ENCODE results near the gene RNF138.

RNF138 gene

DNA sequence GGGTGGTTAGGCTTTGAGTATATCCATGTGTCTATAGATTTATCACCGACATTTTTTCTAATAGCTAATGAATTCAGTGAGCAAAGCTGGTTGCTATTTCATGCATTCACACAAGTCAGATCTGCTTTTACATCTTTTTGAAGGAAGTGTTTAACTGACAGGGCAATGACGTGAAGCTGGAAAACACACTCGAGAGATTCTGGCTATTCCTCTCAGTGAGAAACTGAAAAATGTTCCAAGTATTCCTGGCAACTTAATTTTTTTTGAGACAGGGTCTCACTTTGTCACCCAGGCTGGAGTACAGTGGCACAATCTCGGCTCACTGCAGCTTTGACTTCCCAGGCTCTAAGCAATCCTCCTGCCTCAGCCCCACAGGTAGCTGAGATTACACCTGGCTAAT, 21.2 kb downstream of the RNF138 start:
- H3K36me3 ChIP-seq (ENCODE audit: insufficient read depth, low read length), result peaks cover 70% of the 10 kb centered on the region; the same call in 1 of the 2 replicates
- H3K4me3 ChIP-seq (ENCODE audit: low read length, poor library complexity, severe bottlenecking), result no peak overlapping the region
- H3K4me1 ChIP-seq (ENCODE audit: insufficient read depth, low read length, poor library complexity, severe bottlenecking), result no peaks in the 10 kb centered on the region
- H4K20me1 ChIP-seq (ENCODE audit: insufficient read depth, low read length, poor library complexity, severe bottlenecking), result peaks cover 79% of the 10 kb centered on the region
- H3K9ac ChIP-seq (ENCODE audit: low read depth, low read length, poor library complexity, severe bottlenecking), result no peak overlapping the region
- no peaks in the 10 kb centered on the region for H3K27me3 ChIP-seq (ENCODE audit: insufficient read depth, low read length, poor library complexity, severe bottlenecking)
- no peaks in the 10 kb centered on the region for H3K9me3 ChIP-seq (ENCODE audit: insufficient read depth, low read depth, low read length)
- no peaks in the 10 kb centered on the region for H3K9me2 ChIP-seq (replicated peaks; ENCODE audit: low read depth, low read length)
- no peak overlapping the region for H2AFZ ChIP-seq (ENCODE audit: low read length)
- peaks cover 95% of the 10 kb centered on the region for H3K79me2 ChIP-seq (ENCODE audit: insufficient read depth, low read length)
- no peak for TF ChIP-seq EZH2phosphoT487 (IDR thresholded peaks at IDR 0.05; ENCODE audit: borderline replicate concordance)
- no peak for TF ChIP-seq CTCF (conservative IDR thresholded peaks at IDR 0.05; ENCODE audit: low read length)
- no peaks in the 10 kb centered on the region for H3F3A ChIP-seq (ENCODE audit: low read depth)
- no peak overlapping the region for H3K4me2 ChIP-seq (ENCODE audit: low read depth, low read length, poor library complexity, severe bottlenecking)

DNA sequence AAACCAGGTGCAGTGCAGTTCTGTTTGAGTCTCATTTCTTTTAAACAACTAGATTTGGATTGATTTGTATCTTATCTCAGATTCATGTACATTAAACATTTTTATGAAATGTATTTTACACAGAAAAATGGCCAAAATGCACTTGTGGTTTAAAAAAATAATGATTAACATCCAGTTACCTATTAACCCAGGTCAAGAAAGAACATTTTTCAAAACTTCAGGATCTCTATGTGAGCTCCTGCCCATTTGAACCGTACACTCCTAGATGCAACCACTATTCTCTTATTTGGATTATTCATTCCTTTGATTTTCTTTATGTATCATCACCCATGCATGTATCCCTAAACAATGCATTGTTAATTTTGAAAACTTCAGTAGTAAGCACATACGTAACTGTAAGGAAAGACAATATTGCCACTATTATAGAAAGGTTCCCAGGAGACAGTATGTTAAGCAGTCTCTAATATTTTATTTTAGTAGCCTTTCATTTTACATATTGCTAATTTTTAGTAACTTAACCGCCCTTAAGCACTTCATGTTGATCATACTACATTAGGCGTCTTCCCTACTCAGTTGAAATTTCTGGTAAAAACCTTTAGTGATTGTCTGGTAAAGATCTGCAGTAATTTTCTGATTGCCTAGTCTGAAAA, 22.7 kb downstream of the RNF138 start:
- H3K4me1 ChIP-seq (ENCODE audit: insufficient read depth, low read length, poor library complexity, severe bottlenecking), result no peaks in the 10 kb centered on the region
- H4K20me1 ChIP-seq (ENCODE audit: insufficient read depth, low read length, poor library complexity, severe bottlenecking), result peaks cover 65% of the 10 kb centered on the region
- H3K27me3 ChIP-seq (ENCODE audit: insufficient read depth, low read length, poor library complexity, severe bottlenecking), result no peaks in the 10 kb centered on the region
- H3K9me2 ChIP-seq (replicated peaks; ENCODE audit: low read depth, low read length), result no peaks in the 10 kb centered on the region
- H3K4me2 ChIP-seq (ENCODE audit: low read depth, low read length, poor library complexity, severe bottlenecking), result no peak overlapping the region
- no peaks in the 10 kb centered on the region for H3K9me3 ChIP-seq (ENCODE audit: insufficient read depth, low read depth, low read length)
- H3K9ac ChIP-seq (ENCODE audit: low read depth, low read length, poor library complexity, severe bottlenecking), result no peak overlapping the region
- H3K79me2 ChIP-seq (ENCODE audit: insufficient read depth, low read length), result peaks cover 92% of the 10 kb centered on the region
- H3K36me3 ChIP-seq (ENCODE audit: insufficient read depth, low read length), result peaks cover 78% of the 10 kb centered on the region; the same call in 1 of the 2 replicates
- H2AFZ ChIP-seq (ENCODE audit: low read length), result no peak overlapping the region
- H3F3A ChIP-seq (ENCODE audit: low read depth), result no peaks in the 10 kb centered on the region
- no peak overlapping the region for H3K4me3 ChIP-seq (ENCODE audit: low read length, poor library complexity, severe bottlenecking)
- TF ChIP-seq EZH2phosphoT487 (IDR thresholded peaks at IDR 0.05; ENCODE audit: borderline replicate concordance) (no peak), CTCF (conservative IDR thresholded peaks at IDR 0.05; ENCODE audit: low read length) (no peak)

GRCh38 chr18:32122039-32122438, 30.4 kb downstream of the RNF138 start:
- Histone ChIP-seq H3K36me3 (ENCODE audit: insufficient read depth, low read length) (peaks cover 88% of the 10 kb centered on the region; the same call in 1 of the 2 replicates), H3K79me2 (ENCODE audit: insufficient read depth, low read length) (peaks cover 41% of the 10 kb centered on the region; the same call in 1 of the 2 replicates), H3F3A (ENCODE audit: low read depth) (no peaks in the 10 kb centered on the region), H2AFZ (ENCODE audit: low read length) (no peak overlapping the region), H3K9me2 (replicated peaks; ENCODE audit: low read depth, low read length) (no peaks in the 10 kb centered on the region), H3K9me3 (ENCODE audit: insufficient read depth, low read depth, low read length) (no peaks in the 10 kb centered on the region), H3K27me3 (ENCODE audit: insufficient read depth, low read length, poor library complexity, severe bottlenecking) (no peaks in the 10 kb centered on the region), H3K4me1 (ENCODE audit: insufficient read depth, low read length, poor library complexity, severe bottlenecking) (no peaks in the 10 kb centered on the region), H3K9ac (ENCODE audit: low read depth, low read length, poor library complexity, severe bottlenecking) (no peak overlapping the region), H3K4me3 (ENCODE audit: low read length, poor library complexity, severe bottlenecking) (no peak overlapping the region), H3K4me2 (ENCODE audit: low read depth, low read length, poor library complexity, severe bottlenecking) (no peak overlapping the region), H4K20me1 (ENCODE audit: insufficient read depth, low read length, poor library complexity, severe bottlenecking) (peaks cover 23% of the 10 kb centered on the region)
- TF ChIP-seq CTCF (conservative IDR thresholded peaks at IDR 0.05; ENCODE audit: low read length) (no peak), EZH2phosphoT487 (IDR thresholded peaks at IDR 0.05; ENCODE audit: borderline replicate concordance) (no peak)
